Stimulated activated CD8-positive, alpha-beta memory T cell treated with anti-CD3 and anti-CD28 coated beads, Interleukin-7, amount 100 ng/mL, for 24 hours (primary cell): Measurements from ENCODE around the gene IGFALS.

Source experiments
- DNase-seq: peaks from one replicate; pipeline ENCODE4 v3.0.0-alpha.2; 2020; ENCODE audit warnings: low read depth

The IGFALS gene

GRCh38 chr16:1743376-1744337 lies 49.8 kb downstream of the IGFALS start:
- DNase-seq = no peak

GRCh38 chr16:1741553-1742165 lies 51.8 kb downstream of the IGFALS start:
- DNase-seq = no peak

- DNase-seq = no peak
Observed at GRCh38 chr16:1740781-1741490, 52.6 kb downstream of the IGFALS start.
